K562 (cell line): ENCODE measurements around the gene SAMD11. TPM values are rescaled to one million over a fixed set of nuclear protein-coding genes. Genes with fewer than 3 reads are reported as not detected.

Experiments used
- CSDE1 ChIP-seq, 2 experiments: fragments of 450-650 bp; IDR thresholded peaks; 2 replicates each; pipeline ENCODE4 v1.6.1; 2016; ENCODE audit warnings: mild to moderate bottlenecking in 1 of 2
- FOXA1 ChIP-seq: fragments of 450-650 bp; IDR thresholded peaks from 2 replicates; pipeline ENCODE4 v1.6.1; 2016; ENCODE audit warnings: mild to moderate bottlenecking, borderline replicate concordance
- HMG20B ChIP-seq: fragments of 250-450 bp; sonication (Bioruptor Pico); IDR thresholded peaks from 2 replicates; pipeline ENCODE4 v1.5.0; 2021; ENCODE audit warnings: mild to moderate bottlenecking
- KAT8 ChIP-seq: fragments of 450-650 bp; IDR thresholded peaks from 2 replicates; pipeline ENCODE4 v1.6.1; 2016; ENCODE audit warnings: low read depth, mild to moderate bottlenecking
- KLF16 ChIP-seq: IDR thresholded peaks from 2 replicates; pipeline ENCODE4 v1.6.1; 2016; ENCODE audit warnings: antibody characterized with exemption
- LARP7 ChIP-seq: fragments of 450-650 bp; IDR thresholded peaks from 2 replicates; pipeline ENCODE4 v1.6.1; 2016
- NFE2 ChIP-seq: IDR thresholded peaks from 2 replicates; pipeline ENCODE4 v1.6.1; 2014; ENCODE audit warnings: antibody characterized with exemption, low read depth
- NR2C2 ChIP-seq, 2 experiments: fragments of 200-800 bp in 1 of 2; sonication (Bioruptor generic) in 1 of 2; sonication (generic) in 1 of 2; formaldehyde crosslinking in 1 of 2; IDR thresholded peaks; 2 replicates each; pipeline versions ENCODE4 v1.6.1 to v1.8.0; 2016 to 2022; ENCODE audit warnings: mild to moderate bottlenecking in 1 of 2, missing compliant biosample characterization in 1 of 2, missing genetic modification characterization in 1 of 2, missing genetic modification reagents in 1 of 2
- NRF1 ChIP-seq, 2 experiments: fragments of 450-650 bp; IDR thresholded peaks in 1 of 2; conservative IDR thresholded peaks in 1 of 2; 2 replicates each; pipeline ENCODE4 v1.6.1; 2014; ENCODE audit warnings: mild to moderate bottlenecking in 2 of 2
- OTX1 ChIP-seq: fragments of 450-650 bp; formaldehyde crosslinking; IDR thresholded peaks from 2 replicates; pipeline ENCODE4 v1.4.0; 2022; ENCODE audit warnings: mild to moderate bottlenecking
- RBFOX2 ChIP-seq: fragments of 200-400 bp; formaldehyde crosslinking; IDR thresholded peaks from 2 replicates; pipeline ENCODE4 v1.6.1; 2017; ENCODE audit warnings: low read depth, mild to moderate bottlenecking, low read length, moderate library complexity
- RBM25 ChIP-seq: fragments of 200-400 bp; formaldehyde crosslinking; IDR thresholded peaks from 2 replicates; pipeline ENCODE4 v1.6.1; 2018; ENCODE audit warnings: low read length, low read depth, moderate library complexity; ENCODE audit not compliant: severe bottlenecking
- RBM39 ChIP-seq: fragments of 200-400 bp; formaldehyde crosslinking; optimal IDR thresholded peaks from 2 replicates; pipeline ENCODE3; 2018; ENCODE audit warnings: low read depth, low read length
- SRSF7 ChIP-seq: fragments of 200-400 bp; formaldehyde crosslinking; optimal IDR thresholded peaks from 2 replicates; pipeline ENCODE3; 2017; ENCODE audit warnings: mild to moderate bottlenecking, low read depth, low read length
- ZC3H11A ChIP-seq: IDR thresholded peaks from 2 replicates; pipeline ENCODE4 v1.6.1; 2012; ENCODE audit warnings: low read depth, low read length, improper control_type of control experiment
- ZC3H8 ChIP-seq: fragments of 450-650 bp; IDR thresholded peaks from 2 replicates; pipeline ENCODE4 v1.6.1; 2017
- ZKSCAN8 ChIP-seq: fragments of 200-800 bp; sonication (Bioruptor generic); IDR thresholded peaks from 2 replicates; pipeline ENCODE4 v1.6.1; 2016; ENCODE audit warnings: missing genetic modification characterization, missing compliant biosample characterization
- ZNF121 ChIP-seq: sonication (generic); formaldehyde crosslinking; conservative IDR thresholded peaks from 2 replicates; pipeline ENCODE4 v1.8.0; 2022; ENCODE audit warnings: missing genetic modification reagents
- ZNF146 ChIP-seq: IDR thresholded peaks from one replicate; pipeline ENCODE4 v1.6.1; 2018; ENCODE audit warnings: missing compliant biosample characterization; ENCODE audit not compliant: unreplicated experiment
- ZNF24 ChIP-seq: fragments of 450-650 bp; IDR thresholded peaks from 2 replicates; pipeline ENCODE4 v1.6.1; 2016
- ZNF507 ChIP-seq: conservative IDR thresholded peaks from 2 replicates; pipeline ENCODE4 v1.6.1; 2017; ENCODE audit warnings: missing genetic modification characterization, missing compliant biosample characterization
- ZNF695 ChIP-seq: fragments of 450-650 bp; formaldehyde crosslinking; IDR thresholded peaks from 2 replicates; pipeline ENCODE4 v1.4.0; 2020; ENCODE audit warnings: mild to moderate bottlenecking, moderate library complexity
- ZNF79 ChIP-seq: fragments of 250-450 bp; sonication (Bioruptor Pico); IDR thresholded peaks from 2 replicates; pipeline ENCODE4 v1.4.0; 2020; ENCODE audit warnings: low read depth, mild to moderate bottlenecking, moderate library complexity
- ZZZ3 ChIP-seq: fragments of 450-650 bp; IDR thresholded peaks from 2 replicates; pipeline ENCODE4 v1.6.1; 2016; ENCODE audit warnings: antibody characterized with exemption, mild to moderate bottlenecking, moderate library complexity
- polyA plus RNA-seq, 8 experiments: library from polyadenylated mRNA; depleted of rRNA in 4 of 8; stranded (reverse) in 5 of 8; unstranded in 3 of 8; fragments of >200 nt; fragmentation: Nextera tagmentation in 2 of 8; fragmentation: Illumina TruSeq in 1 of 8; extraction: Ambion mirVana in 2 of 8; extraction: Trizol in 1 of 8; gene quantifications; 2 replicates each; pipeline versions ENCODE4 v1.2.1 to v1.2.3, GENCODE V29; 2011 to 2014; ENCODE audit warnings: inconsistent platforms in 1 of 8, missing spikeins in 1 of 8
- total RNA-seq, 7 experiments: library from RNA; depleted of rRNA in 6 of 7; stranded (reverse); fragments of >200 nt in 6 of 7; fragmentation: Illumina TruSeq in 2 of 7; extraction: Trizol in 2 of 7; gene quantifications; 2 replicates each; pipeline versions ENCODE4 v1.2.1 to v1.2.3, GENCODE V29; 2011 to 2021; ENCODE audit warnings: low replicate concordance in 1 of 7
- TF ChIP-seq, protein P1 (sequence below): sonication (generic); formaldehyde crosslinking; IDR thresholded peaks from 2 replicates; pipeline ENCODE4 v1.8.0; 2022; ENCODE audit warnings: mild to moderate bottlenecking, missing genetic modification reagents
- TF ChIP-seq, protein P2 (sequence below): fragments of 250-450 bp; sonication (Bioruptor Pico); IDR thresholded peaks from 2 replicates; pipeline ENCODE4 v1.5.1; 2021; ENCODE audit warnings: mild to moderate bottlenecking
- TF ChIP-seq, protein P3 (sequence below): sonication (generic); formaldehyde crosslinking; IDR thresholded peaks from 2 replicates; pipeline ENCODE4 v1.9.0; 2022; ENCODE audit warnings: mild to moderate bottlenecking, missing genetic modification reagents
- TF ChIP-seq, protein P4 (sequence below): sonication (generic); formaldehyde crosslinking; IDR thresholded peaks from 2 replicates; pipeline ENCODE4 v1.8.0; 2022; ENCODE audit warnings: mild to moderate bottlenecking, missing genetic modification reagents

SAMD11 gene
- total and polyA plus RNA-seq, 9 of the 15 experiments (the other 6 are each of a cell fraction or from before 2014, with no cell fraction given) = 0.07 to 0.82 (median 0.11) TPM; not detected in 2

DNA sequence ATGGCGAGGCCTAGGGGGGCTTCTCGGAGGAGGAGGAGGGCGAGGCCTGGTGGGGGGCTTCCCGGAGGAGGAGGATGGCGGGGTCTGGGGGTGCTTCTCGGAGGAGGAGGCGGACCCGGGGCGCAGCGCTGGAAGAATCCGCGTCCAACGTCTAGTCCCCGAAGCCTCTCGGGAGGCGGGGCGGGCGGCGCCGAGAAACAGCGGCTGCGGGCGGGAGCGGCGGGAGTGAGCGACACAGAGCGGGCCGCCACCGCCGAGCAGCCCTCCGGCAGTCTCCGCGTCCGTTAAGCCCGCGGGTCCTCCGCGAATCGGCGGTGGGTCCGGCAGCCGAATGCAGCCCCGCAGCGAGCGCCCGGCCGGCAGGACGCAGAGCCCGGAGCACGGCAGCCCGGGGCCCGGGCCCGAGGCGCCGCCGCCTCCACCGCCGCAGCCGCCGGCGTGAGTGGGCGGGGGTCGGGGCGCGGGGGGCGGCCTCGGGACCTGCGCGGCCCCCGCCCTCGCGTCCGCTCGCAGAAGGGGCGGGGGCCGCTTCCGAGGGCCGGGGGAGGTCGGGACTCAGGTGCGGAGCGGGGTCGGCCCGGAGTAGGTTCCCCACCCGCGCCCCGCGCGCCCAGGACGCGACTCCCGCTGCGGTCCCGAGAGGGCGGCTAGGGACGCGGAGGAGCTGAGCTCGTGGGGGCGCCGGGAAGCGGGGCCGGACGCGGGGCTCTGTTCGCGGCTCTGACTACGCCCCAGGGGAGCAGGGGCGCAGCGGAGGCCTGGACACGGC, 36.8 kb downstream of the SAMD11 start, which contains the start of gene KLHL17 (continued):
- TF ChIP-seq, protein P1, sequence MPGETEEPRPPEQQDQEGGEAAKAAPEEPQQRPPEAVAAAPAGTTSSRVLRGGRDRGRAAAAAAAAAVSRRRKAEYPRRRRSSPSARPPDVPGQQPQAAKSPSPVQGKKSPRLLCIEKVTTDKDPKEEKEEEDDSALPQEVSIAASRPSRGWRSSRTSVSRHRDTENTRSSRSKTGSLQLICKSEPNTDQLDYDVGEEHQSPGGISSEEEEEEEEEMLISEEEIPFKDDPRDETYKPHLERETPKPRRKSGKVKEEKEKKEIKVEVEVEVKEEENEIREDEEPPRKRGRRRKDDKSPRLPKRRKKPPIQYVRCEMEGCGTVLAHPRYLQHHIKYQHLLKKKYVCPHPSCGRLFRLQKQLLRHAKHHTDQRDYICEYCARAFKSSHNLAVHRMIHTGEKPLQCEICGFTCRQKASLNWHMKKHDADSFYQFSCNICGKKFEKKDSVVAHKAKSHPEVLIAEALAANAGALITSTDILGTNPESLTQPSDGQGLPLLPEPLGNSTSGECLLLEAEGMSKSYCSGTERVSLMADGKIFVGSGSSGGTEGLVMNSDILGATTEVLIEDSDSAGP = no peak
- TF ChIP-seq RBM25 = peak; percentile 100
- peak; percentile 56 for TF ChIP-seq RBFOX2
- TF ChIP-seq SRSF7 = no peak
- TF ChIP-seq, protein P2, sequence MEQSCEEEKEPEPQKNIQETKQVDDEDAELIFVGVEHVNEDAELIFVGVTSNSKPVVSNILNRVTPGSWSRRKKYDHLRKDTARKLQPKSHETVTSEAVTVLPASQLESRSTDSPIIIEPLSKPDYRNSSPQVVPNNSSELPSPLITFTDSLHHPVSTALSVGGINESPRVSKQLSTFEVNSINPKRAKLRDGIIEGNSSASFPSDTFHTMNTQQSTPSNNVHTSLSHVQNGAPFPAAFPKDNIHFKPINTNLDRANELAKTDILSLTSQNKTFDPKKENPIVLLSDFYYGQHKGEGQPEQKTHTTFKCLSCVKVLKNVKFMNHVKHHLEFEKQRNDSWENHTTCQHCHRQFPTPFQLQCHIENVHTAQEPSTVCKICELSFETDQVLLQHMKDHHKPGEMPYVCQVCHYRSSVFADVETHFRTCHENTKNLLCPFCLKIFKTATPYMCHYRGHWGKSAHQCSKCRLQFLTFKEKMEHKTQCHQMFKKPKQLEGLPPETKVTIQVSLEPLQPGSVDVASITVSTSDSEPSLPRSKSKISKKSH (CRISPR knock-in tag) = no peak
- TF ChIP-seq ZNF507 (tag) = no peak
- TF ChIP-seq ZZZ3 = no peak
- peak; percentile 44; the same call in 1 of the 2 replicates for TF ChIP-seq ZNF24
- no peak for TF ChIP-seq FOXA1
- TF ChIP-seq ZNF695 (CRISPR knock-in tag) = no peak
- TF ChIP-seq ZNF121 (CRISPR knock-in tag) = no peak
- TF ChIP-seq LARP7 = no peak
- no peak for TF ChIP-seq CSDE1 (IDR thresholded peaks at IDR 0.05)
- TF ChIP-seq NR2C2 (CRISPR knock-in tag; IDR thresholded peaks at IDR 0.05) = no peak
- TF ChIP-seq NR2C2 (tag; IDR thresholded peaks at IDR 0.05) = no peak
- TF ChIP-seq ZC3H11A = no peak
- no peak for TF ChIP-seq KAT8
- no peak for TF ChIP-seq OTX1 (CRISPR knock-in tag)
- TF ChIP-seq NRF1 (conservative IDR thresholded peaks at IDR 0.05 in 1 of 2, IDR thresholded peaks at IDR 0.05 in 1 of 2) = no peak
- TF ChIP-seq ZKSCAN8 = no peak
- TF ChIP-seq ZC3H8 = no peak
- TF ChIP-seq HMG20B (CRISPR knock-in tag) = no peak
- no peak for TF ChIP-seq NFE2
- TF ChIP-seq KLF16 = no peak
- TF ChIP-seq, protein P3, sequence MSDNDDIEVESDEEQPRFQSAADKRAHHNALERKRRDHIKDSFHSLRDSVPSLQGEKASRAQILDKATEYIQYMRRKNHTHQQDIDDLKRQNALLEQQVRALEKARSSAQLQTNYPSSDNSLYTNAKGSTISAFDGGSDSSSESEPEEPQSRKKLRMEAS (CRISPR knock-in tag) = no peak
- no peak for TF ChIP-seq ZNF146
- no peak for TF ChIP-seq RBM39
- no peak for TF ChIP-seq ZNF79
- TF ChIP-seq, protein P4, sequence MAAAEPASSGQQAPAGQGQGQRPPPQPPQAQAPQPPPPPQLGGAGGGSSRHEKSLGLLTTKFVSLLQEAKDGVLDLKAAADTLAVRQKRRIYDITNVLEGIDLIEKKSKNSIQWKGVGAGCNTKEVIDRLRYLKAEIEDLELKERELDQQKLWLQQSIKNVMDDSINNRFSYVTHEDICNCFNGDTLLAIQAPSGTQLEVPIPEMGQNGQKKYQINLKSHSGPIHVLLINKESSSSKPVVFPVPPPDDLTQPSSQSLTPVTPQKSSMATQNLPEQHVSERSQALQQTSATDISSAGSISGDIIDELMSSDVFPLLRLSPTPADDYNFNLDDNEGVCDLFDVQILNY = no peak
